GM19025 (cell line): Measurements from ENCODE around the gene ANAPC15.

Experiments
- ATAC-seq: cut with Tn5 transposase; IDR thresholded peaks from one replicate; pipeline ENCODE4 v1.9.1; 2021; ENCODE audit warnings: mild to moderate bottlenecking, low read depth, moderate library complexity; ENCODE audit not compliant: unreplicated experiment

ANAPC15 gene

DNA sequence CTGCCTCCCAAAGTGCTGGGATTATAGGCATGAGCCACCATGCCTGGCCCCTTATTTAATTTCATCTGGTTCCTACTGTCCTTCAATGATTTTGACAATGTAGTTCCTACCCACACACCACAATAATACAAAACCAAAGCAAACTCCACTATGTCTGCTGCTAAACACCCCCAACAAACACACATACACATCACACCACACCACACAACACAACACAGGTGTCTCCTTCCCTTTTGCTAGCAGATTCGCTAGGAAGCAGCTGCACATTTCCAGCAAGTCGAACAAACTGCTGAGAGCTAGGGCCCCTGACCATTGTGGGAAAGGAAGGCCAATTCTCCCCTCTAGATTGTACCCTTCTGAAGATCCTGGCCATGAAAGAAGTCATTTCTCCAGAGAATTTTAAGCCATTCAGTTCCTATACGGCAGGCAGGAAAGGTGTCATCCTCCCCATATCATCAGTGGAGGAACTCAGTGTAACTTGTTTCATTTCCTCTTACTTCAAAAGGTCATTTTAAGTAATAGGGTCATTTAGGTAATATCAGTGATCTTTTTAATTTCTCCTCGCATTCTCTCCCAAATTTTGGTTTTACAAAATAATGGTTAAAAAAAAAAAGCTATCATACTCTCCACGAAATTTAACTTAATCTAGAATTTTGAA lies 50.6 kb downstream of the ANAPC15 start:
- ATAC-seq, result no peak
